Inflammatory macrophage treated with lipopolysaccharide for 1 hour (primary cell): ENCODE measurements around the gene NFIX.

ENCODE experiments used
- DNase-seq, 2 donors: peaks; one replicate each; pipeline ENCODE4 v3.0.0-alpha.2; 2020 to 2022

Gene NFIX

DNA sequence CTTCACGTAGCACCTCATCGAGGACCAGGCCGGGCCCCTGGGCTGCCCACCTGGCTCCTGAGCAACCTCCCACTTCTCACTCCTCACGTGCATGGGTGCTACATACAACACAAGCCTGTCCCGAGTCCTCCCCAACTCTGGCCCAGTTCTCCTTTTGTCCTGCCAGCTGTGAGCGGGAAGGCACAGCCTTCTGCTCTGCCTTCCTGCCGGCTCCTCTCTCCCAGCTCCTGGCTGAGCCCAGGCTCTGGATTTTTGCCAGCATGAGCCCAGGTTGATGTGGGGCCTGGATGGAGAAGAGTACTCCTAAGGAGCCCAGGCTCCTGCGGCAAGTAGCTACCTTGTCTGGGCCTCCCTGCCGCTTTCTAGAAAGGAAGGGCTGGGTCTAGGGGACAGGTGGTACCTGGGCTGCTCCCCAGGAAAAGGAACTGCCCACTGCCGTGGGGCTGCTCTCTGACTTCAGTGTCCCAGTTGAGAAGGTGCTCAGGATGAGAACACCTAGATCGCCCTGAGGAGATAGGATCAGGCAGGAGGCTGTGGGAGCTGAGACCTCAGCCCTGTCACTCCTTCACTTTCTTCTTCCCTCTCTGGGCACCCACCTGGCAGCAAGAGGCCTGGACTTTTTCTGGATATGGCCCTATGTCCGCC lies 83.7 kb downstream of the NFIX start:
- no peak for DNase-seq

DNA sequence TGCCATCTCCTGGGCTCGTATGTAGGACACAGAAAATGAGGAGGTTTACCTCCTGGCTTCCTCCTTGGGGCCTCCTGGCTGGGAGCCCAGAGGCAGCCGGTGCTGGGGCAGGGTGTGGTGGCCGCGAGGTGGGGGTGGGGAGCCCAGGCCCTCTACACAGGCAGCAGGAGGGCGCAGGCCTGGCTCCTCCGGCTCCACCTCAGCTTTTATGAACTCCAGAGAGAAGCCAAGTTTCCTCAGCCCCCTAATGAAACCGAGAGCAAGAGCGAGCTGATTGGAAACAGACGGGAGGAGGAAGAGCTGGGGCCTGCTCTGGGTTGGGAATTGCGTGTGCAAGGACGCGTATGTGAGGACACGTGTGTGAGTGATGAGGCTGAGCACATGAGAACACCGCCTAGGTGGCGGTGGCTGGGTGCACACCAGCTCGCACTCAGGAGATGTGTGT lies 84.3 kb downstream of the NFIX start:
- DNase-seq, result no peak

DNA sequence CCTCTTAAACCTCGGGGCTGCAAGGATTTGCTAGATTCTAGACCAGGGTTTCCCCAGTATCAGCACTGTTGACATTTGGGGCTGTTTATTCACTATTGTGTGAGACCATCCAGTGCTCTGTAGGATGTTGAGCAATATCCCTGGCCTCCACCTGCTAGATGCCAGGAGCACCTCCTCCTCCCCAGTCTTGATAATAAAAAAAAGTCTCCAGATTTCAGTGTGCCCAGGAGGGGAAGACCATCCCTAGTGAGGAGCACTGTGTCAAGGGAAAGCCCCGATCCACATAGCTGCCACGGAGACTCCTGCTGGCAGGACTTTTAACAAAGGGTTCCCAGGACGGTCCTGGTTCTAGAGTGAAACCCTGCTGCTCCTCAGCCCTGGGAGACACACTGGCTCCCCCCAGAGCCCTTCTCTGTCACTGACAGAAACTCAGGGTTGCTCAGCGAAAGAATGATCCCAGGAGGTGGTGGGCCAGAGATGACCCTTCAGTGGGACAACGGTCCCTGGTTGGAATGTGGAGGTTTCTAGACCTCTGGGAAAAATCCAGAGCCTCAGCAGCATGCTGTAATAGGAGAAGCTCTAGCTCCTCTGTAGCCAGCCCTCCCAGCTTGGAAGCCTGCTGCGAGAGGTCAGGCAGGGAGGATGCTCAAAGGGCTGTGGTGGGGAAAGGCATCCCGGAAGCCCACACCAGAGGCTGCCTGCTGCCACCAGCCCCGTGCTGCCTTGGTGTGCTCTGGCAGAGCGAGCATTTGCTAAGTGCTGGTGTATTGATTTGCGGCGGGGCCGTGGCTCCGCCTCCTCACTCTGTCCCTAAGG lies 87.1 kb downstream of the NFIX start:
- no peak for DNase-seq

DNA sequence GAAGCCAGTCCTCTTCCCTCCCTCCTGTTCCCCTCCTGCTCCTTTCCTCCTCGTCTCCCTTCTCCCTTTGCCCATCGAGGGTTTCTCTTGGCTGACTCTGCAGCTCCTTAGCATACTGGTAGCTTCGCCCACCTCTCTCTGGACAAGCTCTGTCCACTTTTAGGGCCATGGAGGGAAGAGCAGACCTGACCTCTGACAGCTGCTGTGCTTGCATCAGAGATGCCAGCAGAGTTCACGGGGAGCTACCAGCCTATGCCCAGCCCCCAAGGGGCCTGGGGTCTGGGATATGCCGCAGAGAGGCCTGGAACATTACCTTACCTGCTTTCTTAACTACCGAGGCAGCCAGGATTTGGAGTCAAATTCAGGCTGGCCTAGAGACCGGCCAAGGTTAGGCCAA lies 87.7 kb downstream of the NFIX start:
- no peak for DNase-seq

DNA sequence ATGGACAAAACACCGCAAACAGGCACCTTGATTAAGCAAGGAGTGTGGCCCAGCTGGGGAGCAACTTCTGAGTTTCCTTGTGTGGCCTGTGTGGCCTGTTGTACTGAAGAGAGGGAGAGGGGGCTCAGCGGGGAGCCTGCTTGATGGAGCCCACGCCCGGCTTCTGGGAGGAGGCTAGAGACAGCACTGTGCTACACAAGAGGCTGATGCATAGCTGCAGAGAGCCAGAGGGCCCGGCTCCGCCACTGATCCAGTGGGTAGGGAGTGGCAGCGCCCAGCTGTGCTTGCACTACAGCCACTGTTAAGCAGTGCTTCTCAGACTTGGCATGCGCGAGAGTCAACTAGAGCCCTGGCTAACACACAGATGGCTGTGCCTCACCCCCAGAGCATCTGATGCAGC lies 88.4 kb downstream of the NFIX start:
- no peak for DNase-seq

DNA sequence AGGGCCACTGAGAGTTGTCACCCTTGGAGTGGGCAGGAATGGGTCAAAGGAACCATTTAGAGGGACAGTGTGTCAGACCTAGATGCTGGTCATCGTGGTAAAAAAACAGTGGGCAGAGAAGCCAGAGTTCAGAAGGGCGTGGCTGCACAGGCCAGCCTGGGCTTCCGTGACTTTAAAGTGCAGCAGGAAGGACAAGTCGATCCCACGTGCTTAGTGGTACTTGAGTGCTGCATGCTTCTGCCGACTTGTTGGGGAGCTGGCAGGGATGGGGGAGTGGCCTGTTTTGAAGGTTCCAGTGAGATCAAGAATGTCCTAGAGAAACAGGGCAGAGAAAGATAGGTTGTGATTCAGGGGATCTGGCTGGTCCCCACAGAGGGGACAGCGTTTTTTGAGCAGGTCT lies 90.4 kb downstream of the NFIX start:
- DNase-seq, result no peak

DNA sequence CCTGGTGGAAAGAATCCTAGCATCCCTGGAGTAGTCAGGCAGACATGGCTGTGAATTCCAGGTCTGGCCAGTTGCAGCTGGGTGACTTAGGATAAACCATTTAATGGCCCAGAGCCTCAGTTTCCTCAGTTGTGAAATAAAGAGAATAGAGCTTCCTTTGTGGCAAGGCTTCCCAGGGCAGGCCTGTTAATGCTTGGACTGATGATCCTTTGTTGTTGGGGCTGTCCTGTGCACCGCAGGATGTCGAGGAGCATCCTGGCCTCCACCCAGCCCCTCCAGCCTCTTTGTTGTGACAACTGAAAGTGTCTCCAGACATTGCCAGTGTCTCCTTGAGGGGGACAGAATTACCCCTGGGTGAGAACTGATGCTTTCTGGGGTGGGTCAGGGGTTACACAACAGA lies 91.1 kb downstream of the NFIX start:
- no peak for DNase-seq

DNA sequence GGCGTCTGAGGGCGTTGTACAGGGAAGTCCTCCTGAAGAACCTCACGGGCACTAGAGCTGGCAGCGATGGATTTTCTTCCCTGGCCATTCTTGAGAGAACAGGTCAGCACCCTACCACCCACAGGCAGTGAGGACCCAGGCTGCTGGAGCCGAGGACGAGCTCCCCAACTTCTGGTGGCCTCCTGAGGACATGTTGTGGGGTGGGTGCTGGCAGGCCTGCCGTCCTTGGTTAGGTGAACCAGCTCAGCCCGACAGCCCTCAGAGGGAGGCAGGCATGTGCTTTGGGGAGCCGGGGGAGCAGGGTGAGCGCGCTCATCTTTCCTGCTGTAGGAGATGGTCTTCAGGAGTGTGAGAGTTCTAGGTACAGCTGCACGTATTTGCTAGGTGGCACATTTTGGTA lies 92.0 kb downstream of the NFIX start:
- no peak for DNase-seq

DNA sequence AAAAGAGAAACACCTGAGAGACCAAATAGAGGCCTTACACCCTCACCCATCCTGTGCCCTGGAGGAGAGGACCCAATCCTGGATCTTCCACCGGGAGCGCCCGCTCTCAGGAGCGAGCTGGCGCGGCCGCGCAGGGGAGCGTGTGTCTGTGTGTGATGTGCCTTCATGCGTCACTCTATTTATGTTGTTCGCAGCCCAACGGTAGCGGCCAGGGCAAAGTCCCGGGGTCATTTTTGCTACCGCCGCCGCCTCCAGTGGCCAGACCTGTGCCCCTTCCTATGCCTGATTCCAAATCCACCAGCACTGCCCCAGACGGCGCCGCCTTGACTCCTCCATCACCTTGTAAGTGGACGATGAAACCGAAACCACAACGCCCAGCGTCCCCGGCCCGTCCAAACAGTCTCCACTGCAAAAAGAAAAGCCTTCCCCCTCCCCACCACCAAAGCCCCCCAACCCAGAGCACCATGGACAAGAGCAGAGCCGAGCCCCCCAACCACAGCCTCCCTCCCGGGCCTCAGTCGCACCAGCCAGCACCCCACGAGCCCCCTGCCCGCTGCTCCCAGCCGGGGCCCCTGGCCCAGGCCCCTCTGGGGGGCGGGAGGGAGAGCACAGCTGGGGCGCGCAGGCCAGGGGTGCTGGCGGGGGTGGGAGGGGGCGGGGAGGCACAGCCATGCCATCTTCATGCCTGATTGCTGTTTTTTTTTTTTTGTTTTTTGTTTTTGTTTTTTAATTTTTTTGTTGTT lies 92.7 kb downstream of the NFIX start:
- DNase-seq, result no peak

DNA sequence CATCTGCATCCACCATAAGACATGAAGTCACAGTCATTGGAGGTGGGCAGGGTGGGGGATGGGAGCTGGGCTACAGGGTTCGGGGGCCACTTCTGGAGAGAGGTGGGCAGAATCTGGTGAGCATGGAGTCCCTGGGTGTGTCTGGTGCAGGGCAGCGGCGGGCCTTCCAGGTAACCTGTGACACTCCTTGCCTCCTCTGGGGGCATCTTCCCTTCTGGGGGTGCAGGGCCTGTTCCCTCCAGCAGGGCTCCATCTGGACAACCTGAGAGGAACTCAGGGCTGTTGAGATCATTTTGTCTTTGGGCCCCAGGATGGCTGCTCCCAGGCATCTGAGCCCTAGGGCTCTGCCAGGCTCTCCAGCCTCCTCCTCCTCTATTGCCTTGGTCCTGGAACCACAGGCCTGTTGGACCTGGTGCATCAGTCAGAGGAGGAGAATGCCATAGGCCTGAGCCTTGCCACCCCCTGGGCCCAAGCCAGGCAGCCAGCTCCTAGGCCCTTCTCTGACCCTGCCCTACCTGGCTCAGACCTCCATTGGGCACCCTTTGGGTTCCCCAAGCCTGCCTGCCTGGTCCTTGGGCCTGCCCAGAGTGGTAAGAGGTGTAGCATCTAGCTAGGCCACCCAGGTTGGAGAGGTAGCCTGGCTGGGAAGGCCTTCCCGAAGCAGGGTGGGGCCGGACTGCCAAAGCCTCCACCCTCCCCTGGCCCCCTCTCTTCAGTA lies 94.0 kb downstream of the NFIX start:
- DNase-seq, result no peak

DNA sequence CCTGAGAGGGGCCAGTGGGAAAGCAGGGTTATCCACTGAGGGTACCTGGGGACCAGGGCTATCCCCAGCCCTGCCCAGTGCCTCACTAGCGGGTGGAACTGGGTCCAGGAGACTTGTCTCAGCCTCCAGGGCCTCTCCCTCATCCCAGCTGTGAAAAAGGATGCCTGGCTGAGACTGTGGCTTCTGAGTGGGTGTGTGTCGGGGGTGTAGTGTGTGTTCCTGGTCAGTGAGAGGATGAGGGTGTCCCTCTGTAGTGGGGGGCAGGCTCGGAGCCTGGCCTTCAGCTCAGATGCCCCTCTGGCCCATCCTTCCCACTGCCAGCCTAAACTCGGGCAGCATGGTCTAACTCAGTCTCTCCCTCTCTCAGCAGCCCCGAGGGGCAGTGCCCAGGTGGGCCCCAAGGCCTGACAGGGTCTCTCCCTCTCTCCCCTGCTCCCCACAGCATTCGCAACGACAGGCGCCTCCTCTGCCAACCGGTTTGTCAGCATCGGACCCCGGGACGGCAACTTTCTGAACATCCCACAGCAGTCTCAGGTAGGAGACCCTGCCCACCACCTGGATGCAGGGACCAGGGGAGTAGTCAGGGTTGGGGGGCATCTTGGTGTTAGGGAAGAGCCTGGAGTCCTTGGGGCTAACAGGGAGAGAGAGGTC lies 94.7 kb downstream of the NFIX start:
- no peak for DNase-seq

DNA sequence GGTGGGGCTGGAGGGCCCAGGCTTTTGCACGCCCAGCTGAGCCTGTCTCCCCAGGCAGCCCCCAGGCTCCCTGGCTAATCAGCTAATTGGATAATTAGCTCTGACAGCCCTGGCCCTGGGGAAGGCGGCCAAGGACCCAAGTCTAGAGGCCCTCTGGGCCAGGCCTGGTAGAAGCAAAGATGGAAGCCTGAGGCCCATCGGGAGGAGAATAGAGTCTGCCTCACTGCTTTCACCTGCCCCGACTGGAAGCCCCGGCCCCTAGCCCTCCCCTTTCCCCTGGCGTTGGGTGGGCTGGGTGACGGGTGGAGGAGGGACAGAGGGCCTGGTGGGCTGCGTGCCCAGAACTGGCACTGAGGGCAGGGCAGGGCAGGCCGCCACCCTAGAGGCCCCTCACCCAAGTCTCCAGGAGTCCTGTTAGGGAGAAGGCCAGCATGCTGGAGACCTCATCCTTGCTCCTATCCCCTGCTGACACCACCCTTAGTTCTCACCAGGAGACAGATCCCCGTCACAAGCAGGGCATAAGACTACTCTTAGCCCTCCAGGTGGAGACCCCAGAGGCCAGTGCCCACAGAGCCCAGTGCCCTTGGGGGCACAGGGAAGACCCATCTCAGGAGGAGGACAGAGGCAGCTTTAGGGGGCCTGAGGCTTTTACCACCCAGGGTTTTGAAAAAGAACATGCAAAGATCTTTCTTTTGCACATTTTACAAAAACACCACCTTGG lies 95.4 kb downstream of the NFIX start:
- DNase-seq, result no peak

DNA sequence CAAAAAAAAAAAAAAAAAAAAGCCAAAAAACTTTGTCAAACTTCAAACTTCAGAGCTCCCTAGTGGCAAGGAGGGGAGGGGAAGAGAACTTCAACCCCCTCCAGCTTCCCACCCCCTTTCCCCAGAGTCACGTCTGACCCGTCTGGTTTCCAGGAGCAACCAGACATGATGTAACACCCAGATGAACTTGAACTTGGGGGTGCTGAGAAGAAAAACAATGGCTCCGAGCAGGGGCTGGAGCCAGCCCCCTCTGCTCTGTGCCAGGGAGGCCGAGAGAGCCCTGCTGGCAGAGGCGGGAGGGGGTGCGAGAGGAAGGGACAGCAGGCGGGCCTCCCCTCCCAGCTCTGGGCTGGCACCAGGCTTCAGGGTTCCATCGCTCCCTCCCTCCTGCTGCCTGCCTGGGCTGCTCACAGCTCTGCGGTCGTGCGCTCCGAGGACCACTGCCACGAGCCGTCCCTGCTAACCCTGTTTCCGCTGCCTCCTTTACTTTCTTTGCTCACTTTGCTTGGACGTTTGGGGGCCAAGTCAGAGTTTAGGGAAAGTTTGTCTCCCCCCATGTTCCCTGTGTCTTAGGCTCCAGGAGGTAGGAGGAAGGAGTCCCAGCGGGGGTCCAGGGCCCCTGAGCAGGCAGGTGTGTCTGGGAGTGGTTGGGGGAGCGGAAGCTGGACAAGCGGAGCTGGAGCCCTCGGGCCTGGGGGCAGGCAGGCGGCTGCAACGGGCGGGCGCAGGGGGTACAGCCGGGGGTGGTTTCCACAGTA lies 96.3 kb downstream of the NFIX start:
- DNase-seq, result no peak

DNA sequence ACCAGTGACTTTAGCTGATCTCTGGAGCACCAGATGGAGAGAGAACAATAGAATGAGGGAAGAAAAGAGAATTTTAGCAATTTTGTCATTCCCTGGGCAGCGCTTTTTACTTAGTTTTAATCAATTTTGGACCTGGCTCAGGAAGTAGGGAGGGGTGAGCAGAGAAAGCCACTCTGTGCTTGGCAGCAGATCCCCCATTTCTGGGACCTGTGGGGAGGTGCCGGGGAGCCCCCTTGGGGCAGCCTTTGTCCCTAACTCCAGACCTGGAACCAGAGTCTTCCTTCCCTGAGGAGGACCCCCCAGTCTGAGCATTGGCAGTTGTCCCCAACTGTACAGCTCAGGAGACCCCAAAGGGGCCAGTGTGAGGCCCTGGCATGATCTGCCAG lies 96.9 kb downstream of the NFIX start:
- no peak for DNase-seq

DNA sequence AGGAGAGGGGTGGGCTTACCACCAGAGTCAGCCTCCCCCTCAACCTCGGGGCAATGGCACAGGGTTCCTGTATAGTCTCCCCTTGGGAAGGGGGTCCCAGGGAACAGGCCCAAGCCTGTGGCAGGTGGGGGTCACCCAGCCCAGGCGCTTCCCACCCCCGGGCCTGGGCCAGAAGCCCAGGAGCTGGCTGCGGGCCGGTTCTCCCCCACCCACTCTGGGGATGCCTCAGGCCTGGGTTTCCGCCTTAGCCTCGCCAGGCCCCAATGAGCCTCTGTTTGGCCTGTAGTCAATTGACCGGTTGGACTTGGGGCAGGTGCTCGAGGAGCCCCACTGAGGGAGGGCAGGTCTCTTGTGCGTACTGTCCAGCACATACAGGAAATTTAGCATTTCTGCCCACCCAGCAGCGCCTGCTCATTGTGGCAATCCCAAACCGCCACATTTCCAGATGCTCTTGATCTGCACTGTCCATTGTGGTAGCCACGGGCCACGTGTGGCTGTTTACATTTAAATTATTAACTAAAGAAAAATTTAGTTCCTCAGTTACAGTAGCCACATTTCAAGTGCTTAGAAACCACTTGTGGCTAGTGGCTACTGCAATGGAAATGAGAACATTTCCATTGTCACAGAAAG lies 97.4 kb downstream of the NFIX start:
- no peak for DNase-seq

DNA sequence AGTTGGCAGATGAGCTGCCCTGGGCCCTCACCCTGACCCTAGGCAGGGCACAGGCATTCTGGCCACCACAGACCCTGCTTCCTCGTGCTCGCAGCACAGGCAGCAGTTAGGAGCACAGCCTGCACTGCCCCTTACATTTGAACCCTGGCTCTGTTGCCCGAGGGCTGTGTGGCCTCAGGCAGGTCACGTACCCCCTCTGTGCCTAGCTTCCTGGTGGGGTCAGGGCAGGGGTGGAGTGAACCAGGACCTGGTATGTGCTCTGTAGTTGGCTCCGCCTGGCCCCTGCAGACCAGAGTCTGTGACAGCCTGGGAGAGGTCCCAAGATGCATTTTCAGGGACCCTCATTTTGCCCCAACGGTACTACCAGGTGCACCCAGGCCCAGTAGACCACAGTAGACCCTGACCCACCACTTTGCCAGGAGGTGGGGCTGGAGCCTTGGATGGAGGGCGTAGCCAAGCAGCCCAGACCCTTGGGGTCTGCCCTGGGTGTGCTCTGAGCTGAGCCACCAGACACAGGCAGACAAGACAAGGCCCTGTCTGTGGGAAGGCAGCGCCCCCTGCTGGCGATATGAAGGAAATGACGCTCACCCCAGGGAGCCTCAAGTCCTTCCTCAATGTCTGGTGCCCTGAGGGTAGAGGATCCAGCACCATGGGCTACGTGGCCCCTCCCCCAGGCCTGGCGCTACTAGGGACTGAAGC lies 98.3 kb downstream of the NFIX start:
- peak; percentile 71 to 96 for DNase-seq

DNA sequence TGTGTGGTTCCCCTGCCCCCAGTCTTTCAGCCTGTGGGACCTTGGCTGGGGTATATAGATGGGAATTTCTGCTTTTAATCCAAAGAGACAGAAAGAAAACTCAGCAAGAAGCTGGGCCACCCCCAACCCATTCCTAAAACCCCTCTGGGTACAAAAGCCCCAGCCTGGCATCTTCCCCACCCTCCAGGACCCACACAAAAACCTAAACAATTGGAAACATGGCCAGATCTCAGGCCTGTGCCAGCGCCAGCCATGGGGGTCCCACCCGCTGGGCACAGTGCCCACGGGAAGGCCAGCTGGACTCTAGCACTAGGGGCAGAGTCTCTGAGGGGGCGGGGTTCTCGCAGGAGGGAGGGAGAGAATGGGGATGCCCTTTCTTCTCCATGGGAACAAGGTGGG lies 98.8 kb downstream of the NFIX start:
- DNase-seq, result no peak

DNA sequence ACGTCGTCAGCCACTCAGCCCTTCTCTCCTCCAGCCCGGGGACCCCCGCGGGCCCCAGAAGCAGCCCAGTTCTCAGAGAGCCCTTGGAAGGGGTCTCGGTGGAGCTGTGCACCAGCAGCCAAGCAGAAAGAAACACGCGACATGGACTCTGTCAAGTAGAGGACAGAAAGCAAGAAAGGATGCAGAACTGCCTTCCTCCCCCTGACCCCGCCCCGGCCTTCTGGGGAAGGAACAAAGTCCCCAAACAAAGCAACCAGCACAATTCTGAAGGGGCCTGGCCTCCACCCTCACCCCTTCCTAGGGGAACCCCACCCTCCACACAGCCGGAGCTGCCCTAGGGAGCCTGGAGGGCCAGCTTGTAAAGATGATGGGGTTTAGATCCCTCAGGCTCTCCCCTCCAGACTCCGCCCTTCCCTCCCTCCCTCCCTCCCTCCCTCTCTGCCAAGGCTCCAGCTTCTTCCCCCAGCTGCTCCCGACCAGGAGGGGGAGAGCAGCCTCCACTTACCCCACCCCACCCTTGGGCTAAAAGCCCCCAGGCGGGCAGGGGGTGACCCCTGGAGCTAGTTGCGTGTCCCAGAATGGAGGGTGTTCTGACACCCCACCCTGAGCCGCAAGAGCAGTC lies 99.6 kb downstream of the NFIX start:
- DNase-seq, result peak in 1 of 2 donors; percentile 40

DNA sequence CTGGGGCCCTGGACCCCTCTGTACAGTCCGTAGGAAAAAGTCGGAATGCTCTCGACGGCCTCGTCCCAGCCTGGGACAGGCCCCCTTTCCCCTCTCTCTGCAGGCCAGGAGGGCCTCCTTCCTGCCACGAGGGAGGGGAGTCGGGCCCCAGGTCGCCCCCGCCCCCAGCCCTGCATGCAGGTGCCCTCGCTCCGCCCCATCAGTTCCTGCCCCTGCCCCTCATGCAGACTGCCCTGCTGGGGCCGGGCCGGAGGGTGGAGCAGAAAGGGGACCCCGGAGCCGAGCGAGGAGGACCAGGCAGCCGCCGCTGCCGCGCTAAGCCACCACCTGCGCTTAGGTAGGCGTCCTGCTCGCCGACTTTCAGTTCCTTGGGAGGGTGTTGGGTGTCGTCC lies 100.1 kb downstream of the NFIX start:
- DNase-seq, result no peak
